ENCODE results near the gene SLC16A5. TPM values are rescaled to one million over a fixed set of nuclear protein-coding genes. Genes with fewer than 3 reads are reported as not detected.
A peak's percentile ranks its signal among the peaks of the same experiment; 100 is the strongest.
"Not testable (repeated sequence)": the region's sequence is repeated elsewhere in the genome, so short reads cannot be mapped to it uniquely, and the experiment has no call there.

The SLC16A5 gene
- total RNA-seq, 1 experiment from 2014 or later, result not detected

- no peak for DNase-seq (ENCODE audit: low spot score)
Measured at GRCh38 chr17:75133001-75133400, 45.2 kb downstream of the SLC16A5 start.

- not testable (repeated sequence) for DNase-seq (ENCODE audit: low spot score)
Measured at GRCh38 chr17:75133607-75134347, 46.0 kb downstream of the SLC16A5 start.

GRCh38 chr17:75135452-75135851 lies 47.7 kb downstream of the SLC16A5 start:
- no peak for DNase-seq (ENCODE audit: low spot score)

GRCh38 chr17:75135946-75136345 lies 48.2 kb downstream of the SLC16A5 start:
- no peak for DNase-seq (ENCODE audit: low spot score)

GRCh38 chr17:75137762-75138161 lies 50.0 kb downstream of the SLC16A5 start:
- DNase-seq (ENCODE audit: low spot score), result not testable (repeated sequence)

- no peak for DNase-seq (ENCODE audit: low spot score)
Measured at GRCh38 chr17:75138519-75138918, 50.8 kb downstream of the SLC16A5 start.

GRCh38 chr17:75142236-75142971 lies 54.6 kb downstream of the SLC16A5 start:
- no peak for DNase-seq (ENCODE audit: low spot score)

- DNase-seq (ENCODE audit: low spot score), result no peak
Measured at GRCh38 chr17:75144816-75145512, 57.2 kb downstream of the SLC16A5 start.

GRCh38 chr17:75146592-75146991 lies 58.8 kb downstream of the SLC16A5 start:
- DNase-seq (ENCODE audit: low spot score), result no peak

GRCh38 chr17:75147878-75148546 lies 60.3 kb downstream of the SLC16A5 start:
- no peak for DNase-seq (ENCODE audit: low spot score)

GRCh38 chr17:75151930-75152329 lies 64.2 kb downstream of the SLC16A5 start:
- DNase-seq (ENCODE audit: low spot score), result no peak

GRCh38 chr17:75152523-75152921 lies 64.8 kb downstream of the SLC16A5 start:
- no peak for DNase-seq (ENCODE audit: low spot score)

- DNase-seq (ENCODE audit: low spot score), result no peak
Measured at GRCh38 chr17:75152922-75153779, 65.4 kb downstream of the SLC16A5 start.

- DNase-seq (ENCODE audit: low spot score), result no peak
Measured at GRCh38 chr17:75153780-75154194, 66.0 kb downstream of the SLC16A5 start.

GRCh38 chr17:75154195-75155106 lies 66.7 kb downstream of the SLC16A5 start, which contains the start of gene JPT1:
Gene JPT1 (minus strand): TSS chr17:75154512. CDS start chr17:75154397, 115 bp downstream.
- DNase-seq (ENCODE audit: low spot score), result peak; percentile 100

GRCh38 chr17:75155191-75155601 lies 67.4 kb downstream of the SLC16A5 start:
- no peak for DNase-seq (ENCODE audit: low spot score)
